CD14-positive monocyte (primary cell): ENCODE data around the gene F2. TPM values are rescaled to one million over a fixed set of nuclear protein-coding genes. Genes with fewer than 3 reads are reported as not detected.
A peak's percentile ranks its signal among the peaks of the same experiment; 100 is the strongest.

Source experiments
- DNase-seq, 3 donors: peaks; one replicate each; pipeline ENCODE4 v3.0.0-alpha.2; 2011 to 2022
- H2AFZ ChIP-seq: 2 replicates; pipeline ENCODE4 v1.6.0; 2012; ENCODE audit warnings: mild to moderate bottlenecking, low read depth, low read length, inconsistent platforms; ENCODE audit not compliant: insufficient read depth, poor library complexity, severe bottlenecking
- H3K27ac ChIP-seq, 2 donors: 1 replicate in 1 of 2; 2 replicates in 1 of 2; pipeline ENCODE4 v1.5.1; 2012 to 2013; ENCODE audit warnings: low read length in 2 of 2, control low read depth in 1 of 2, inconsistent platforms in 1 of 2, low read depth in 1 of 2, mild to moderate bottlenecking in 1 of 2
- H3K27me3 ChIP-seq, 2 donors: one replicate each; pipeline versions ENCODE4 v1.6.0 to v1.6.1; 2011 to 2013; ENCODE audit warnings: low read length in 2 of 2; ENCODE audit not compliant: control insufficient read depth in 2 of 2, insufficient read depth in 2 of 2
- H3K36me3 ChIP-seq, 2 donors: replicated peaks in 1 of 2; 1 replicate in 1 of 2; 2 replicates in 1 of 2; pipeline versions ENCODE4 v1.5.1 to v1.6.1; 2012 to 2013; ENCODE audit warnings: low read length in 2 of 2, control low read depth in 1 of 2, inconsistent platforms in 1 of 2, mild to moderate bottlenecking in 1 of 2; ENCODE audit not compliant: insufficient read depth in 2 of 2, control insufficient read depth in 1 of 2
- H3K4me1 ChIP-seq, 2 donors: 1 replicate in 1 of 2; 2 replicates in 1 of 2; pipeline versions ENCODE4 v1.5.1 to v1.6.1; 2012 to 2013; ENCODE audit warnings: low read length in 2 of 2, control low read depth in 1 of 2, inconsistent platforms in 1 of 2, mild to moderate bottlenecking in 1 of 2, moderate library complexity in 1 of 2; ENCODE audit not compliant: insufficient read depth in 2 of 2, control insufficient read depth in 1 of 2
- H3K4me2 ChIP-seq: replicated peaks from 2 replicates; pipeline ENCODE3; 2012; ENCODE audit warnings: low read length, moderate library complexity, mild to moderate bottlenecking; ENCODE audit not compliant: poor library complexity, severe bottlenecking; ENCODE audit errors: extremely low read depth
- H3K4me3 ChIP-seq, 3 experiments: fragments of 200-600 bp in 1 of 3; sonication (generic) in 1 of 3; replicated peaks in 1 of 3; 1 replicate in 2 of 3; 2 replicates in 1 of 3; pipeline ENCODE4 v1.5.1; 2011 to 2013; ENCODE audit warnings: low read length in 3 of 3, mild to moderate bottlenecking in 3 of 3, control low read depth in 2 of 3, low read depth in 2 of 3, inconsistent platforms in 1 of 3, moderate library complexity in 1 of 3
- H3K79me2 ChIP-seq: 2 replicates; pipeline ENCODE4 v1.6.0; 2012; ENCODE audit warnings: mild to moderate bottlenecking, control low read depth, inconsistent platforms, low read length, moderate library complexity; ENCODE audit not compliant: insufficient read depth
- H3K9ac ChIP-seq: 2 replicates; pipeline ENCODE4 v1.6.0; 2017; ENCODE audit warnings: low read length, mild to moderate bottlenecking; ENCODE audit not compliant: insufficient read depth, poor library complexity, severe bottlenecking
- H3K9me3 ChIP-seq, 2 donors: replicated peaks in 1 of 2; 1 replicate in 1 of 2; 2 replicates in 1 of 2; pipeline versions ENCODE4 v1.5.1 to v1.6.1; 2012 to 2013; ENCODE audit warnings: low read length in 2 of 2, control low read depth in 1 of 2; ENCODE audit not compliant: control insufficient read depth in 1 of 2, insufficient read depth in 1 of 2
- H4K20me1 ChIP-seq: 2 replicates; pipeline ENCODE4 v1.6.0; 2012; ENCODE audit warnings: mild to moderate bottlenecking, low read length, control low read depth, moderate library complexity; ENCODE audit not compliant: insufficient read depth
- H3K27ac Mint-ChIP-seq, 7 donors: one replicate each; pipeline ENCODE4 v1.8.0; 2020; ENCODE audit warnings: mild to moderate bottlenecking in 7 of 7, mixed read lengths in 7 of 7, moderate library complexity in 6 of 7, inconsistent platforms in 2 of 7
- H3K27me3 Mint-ChIP-seq, 3 donors: one replicate each; pipeline ENCODE4 v1.8.0; 2021 to 2022; ENCODE audit warnings: low read depth in 3 of 3, mild to moderate bottlenecking in 3 of 3, mixed read lengths in 3 of 3, moderate library complexity in 3 of 3, inconsistent platforms in 1 of 3
- H3K36me3 Mint-ChIP-seq, 2 donors: one replicate each; pipeline ENCODE4 v1.8.0; 2020; ENCODE audit warnings: mixed read lengths in 2 of 2, inconsistent platforms in 1 of 2, mild to moderate bottlenecking in 1 of 2
- H3K4me1 Mint-ChIP-seq: one replicate; pipeline ENCODE4 v1.8.0; 2020; ENCODE audit warnings: mild to moderate bottlenecking, mixed read lengths
- H3K4me3 Mint-ChIP-seq, 2 donors: one replicate each; pipeline ENCODE4 v1.8.0; 2020; ENCODE audit warnings: mild to moderate bottlenecking in 2 of 2, mixed read lengths in 2 of 2, moderate library complexity in 1 of 2
- H3K9me3 Mint-ChIP-seq, 7 donors: one replicate each; pipeline ENCODE4 v1.8.0; 2020 to 2022; ENCODE audit warnings: mixed read lengths in 7 of 7, mild to moderate bottlenecking in 6 of 7, moderate library complexity in 6 of 7, inconsistent platforms in 2 of 7
- CTCF ChIP-seq: fragments of 200-600 bp; IDR thresholded peaks from one replicate; pipeline ENCODE4 v1.8.0; 2022; ENCODE audit warnings: antibody characterized with exemption, mild to moderate bottlenecking
- WGBS: methylation state at CpG from one replicate; pipeline ENCODE4 v1.1.5; 2013; ENCODE audit warnings: missing lambda C conversion rate; ENCODE audit not compliant: insufficient coverage; 5-methylcytosine and 5-hydroxymethylcytosine counted together
- intact Hi-C, 2 donors: fragments of 100-400 bp; cut with micrococcal nuclease; formaldehyde crosslinking; loops; one replicate each; pipeline versions ENCODE4 v1.15.0 to v1.15.1; 2023
- polyA plus RNA-seq, 3 donors: library from polyadenylated mRNA; depleted of rRNA in 1 of 3; unstranded in 2 of 3; stranded (reverse) in 1 of 3; fragments of 300-500 nt in 2 of 3; fragments of >200 nt in 1 of 3; fragmentation: Illumina TruSeq in 2 of 3; gene quantifications; 1 replicate in 2 of 3; 2 replicates in 1 of 3; pipeline ENCODE4 v1.2.3, GENCODE V29; 2012 to 2021

Gene F2
- polyA plus RNA-seq, 3 donors = not detected

DNA sequence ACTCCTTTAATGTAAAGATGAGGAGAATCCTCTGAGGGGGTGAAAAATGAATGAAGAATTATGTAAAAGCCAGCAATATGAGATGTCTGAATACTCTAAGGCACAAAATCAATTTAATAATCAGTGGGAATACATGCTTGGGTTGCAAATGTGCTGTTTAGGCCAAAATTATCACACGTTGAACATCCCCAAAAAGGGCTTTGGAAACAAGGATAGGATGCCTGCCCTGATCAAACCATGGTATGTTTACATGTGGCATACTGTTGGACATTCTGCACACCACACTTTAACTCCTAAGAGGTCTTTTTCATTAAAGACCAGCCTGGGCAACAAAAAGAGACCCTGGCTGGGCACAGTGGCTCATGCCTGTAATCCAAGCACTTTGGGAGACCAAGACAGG, 26.3 kb downstream of the F2 start:
- Histone ChIP-seq H3K9me3 (no peaks in the 10 kb centered on the region), H3K27ac (no peak overlapping the region), H3K36me3 (peaks cover 79 to 94% of the 10 kb centered on the region in 2 donors), H3K4me2 (no peak overlapping the region), H3K27me3 (no peaks in the 10 kb centered on the region), H3K4me1 (no peaks in the 10 kb centered on the region), H3K4me3 (no peak overlapping the region), H3K9ac (no peak overlapping the region), H4K20me1 (no peaks in the 10 kb centered on the region), H2AFZ (no peak overlapping the region), H3K79me2 (no peaks in the 10 kb centered on the region)
- no peak for TF ChIP-seq CTCF
- WGBS = 100% methylated on average over 1 of the region's 1 CpG
- Mint-ChIP-seq H3K27me3 (peaks cover 0 to 1% (median 0%) of the 10 kb centered on the region in 3 donors), H3K36me3 (peaks cover 79 to 91% of the 10 kb centered on the region in 2 donors), H3K27ac (peak overlapping the region in 2 of 7 donors; percentile 25 to 29), H3K4me1 (no peaks in the 10 kb centered on the region), H3K9me3 (no peaks in the 10 kb centered on the region), H3K4me3 (no peak overlapping the region)
- no peak for DNase-seq
- intact Hi-C loops = no loop called here

GRCh38 chr11:46745995-46746394, 27.0 kb downstream of the F2 start:
- H3K4me1 Mint-ChIP-seq = no peaks in the 10 kb centered on the region
- Histone ChIP-seq H3K4me1 (no peaks in the 10 kb centered on the region), H3K27ac (no peak overlapping the region), H3K9me3 (no peaks in the 10 kb centered on the region), H3K9ac (no peak overlapping the region), H3K4me2 (no peak overlapping the region), H3K79me2 (no peaks in the 10 kb centered on the region), H3K4me3 (no peak overlapping the region), H3K27me3 (no peaks in the 10 kb centered on the region), H3K36me3 (peaks cover 86 to 100% of the 10 kb centered on the region in 2 donors), H4K20me1 (no peaks in the 10 kb centered on the region), H2AFZ (no peak overlapping the region)
- H3K36me3 Mint-ChIP-seq = peaks cover 86 to 97% of the 10 kb centered on the region in 2 donors
- H3K9me3 Mint-ChIP-seq = no peaks in the 10 kb centered on the region
- no peak overlapping the region for H3K27ac Mint-ChIP-seq
- WGBS = no CpG with 5 or more reads among the region's 3 CpGs
- no peak for TF ChIP-seq CTCF
- no peak overlapping the region for H3K4me3 Mint-ChIP-seq
- intact Hi-C loops = no loop called here
- H3K27me3 Mint-ChIP-seq = peaks cover 0 to 1% (median 0%) of the 10 kb centered on the region in 3 donors
- DNase-seq = no peak
